Kidney epithelial cell (primary cell): ENCODE data around the gene INTS7. TPM values are rescaled to one million over a fixed set of nuclear protein-coding genes. Genes with fewer than 3 reads are reported as not detected.

Experiments used
- DNase-seq: peaks from one replicate; pipeline ENCODE4 v3.0.0-alpha.2; 2010; ENCODE audit warnings: low read depth
- H3K27me3 ChIP-seq: 2 replicates; pipeline ENCODE4 v1.6.0; 2011; ENCODE audit warnings: low read length; ENCODE audit not compliant: control insufficient read depth, insufficient read depth
- H3K36me3 ChIP-seq: 2 replicates; pipeline ENCODE4 v1.5.1; 2011; ENCODE audit warnings: low read length; ENCODE audit not compliant: control insufficient read depth, insufficient read depth
- H3K4me3 ChIP-seq: 2 replicates; pipeline ENCODE4 v1.5.1; 2011; ENCODE audit warnings: low read depth, mild to moderate bottlenecking, control low read depth, low read length
- CTCF ChIP-seq: IDR thresholded peaks from 2 replicates; pipeline ENCODE4 v1.5.1; 2011; ENCODE audit warnings: mild to moderate bottlenecking, moderate library complexity, low read length, control low read depth, inconsistent platforms; ENCODE audit not compliant: insufficient read depth, poor library complexity, severe bottlenecking
- total RNA-seq: library from RNA; depleted of rRNA; stranded (reverse); fragments of >200 nt; gene quantifications from 2 replicates; pipeline ENCODE4 v1.2.3, GENCODE V29; 2015

INTS7 gene
- total RNA-seq, 1 donor from 2014 or later = 11.7 TPM

- Histone ChIP-seq H3K27me3 (no peaks in the 10 kb centered on the region), H3K36me3 (no peaks in the 10 kb centered on the region), H3K4me3 (no peak overlapping the region)
- DNase-seq = no peak
- no peak for TF ChIP-seq CTCF
Measured at GRCh38 chr1:211893260-211893659, 142.1 kb downstream of the INTS7 start.

- Histone ChIP-seq H3K27me3 (no peaks in the 10 kb centered on the region), H3K36me3 (no peaks in the 10 kb centered on the region), H3K4me3 (no peak overlapping the region)
- DNase-seq = no peak
- no peak for TF ChIP-seq CTCF
Measured at GRCh38 chr1:211892577-211892976, 142.8 kb downstream of the INTS7 start.

- no peaks in the 10 kb centered on the region for H3K36me3 ChIP-seq
- no peak overlapping the region for H3K4me3 ChIP-seq
- H3K27me3 ChIP-seq = no peaks in the 10 kb centered on the region
- no peak for DNase-seq
- no peak for TF ChIP-seq CTCF
Measured at GRCh38 chr1:211891708-211892107, 143.6 kb downstream of the INTS7 start.

Other genes starting within 250 kb of the INTS7 start
- gene LPGAT1, start 204.8 kb downstream of the INTS7 start, total RNA-seq = 41.1 and 51.9 TPM in 2 replicates
- 5.1 and 6.4 TPM in 2 replicates for gene DTL, start 191 bp upstream of the INTS7 start, total RNA-seq
- 23.6 and 24.0 TPM in 2 replicates for gene PPP2R5A, start 249.9 kb upstream of the INTS7 start, total RNA-seq